Parathyroid adenoma (tissue), 2 donors: ENCODE measurements around the gene SLC4A1.
A peak's percentile ranks its signal among the peaks of the same experiment; 100 is the strongest.

Source experiments
- H2AFZ ChIP-seq: fragments of 300-600 bp; sonication (generic); one replicate; pipeline ENCODE4 v1.7.0; 2017; ENCODE audit warnings: antibody characterized with exemption, mild to moderate bottlenecking
- H3K27ac ChIP-seq: fragments of 300-600 bp; sonication (generic); one replicate; pipeline ENCODE4 v1.7.0; 2017
- H3K27me3 ChIP-seq: fragments of 300-600 bp; sonication (generic); one replicate; pipeline ENCODE4 v1.7.0; 2017; ENCODE audit warnings: low read length; ENCODE audit not compliant: control insufficient read depth, insufficient read depth
- H3K36me3 ChIP-seq: fragments of 300-600 bp; sonication (generic); one replicate; pipeline ENCODE4 v1.7.0; 2017; ENCODE audit warnings: low read length; ENCODE audit not compliant: control insufficient read depth, insufficient read depth
- H3K4me1 ChIP-seq: fragments of 300-600 bp; sonication (generic); one replicate; pipeline ENCODE4 v1.7.0; 2017; ENCODE audit warnings: control low read depth
- H3K4me2 ChIP-seq: fragments of 300-600 bp; sonication (generic); one replicate; pipeline ENCODE4 v1.7.0; 2017; ENCODE audit warnings: low read length
- H3K4me3 ChIP-seq: fragments of 300-600 bp; sonication (generic); one replicate; pipeline ENCODE4 v1.7.0; 2017; ENCODE audit warnings: low read depth, low read length
- H3K79me2 ChIP-seq: fragments of 300-600 bp; sonication (generic); one replicate; pipeline ENCODE4 v1.7.0; 2017; ENCODE audit warnings: control low read depth
- H3K9ac ChIP-seq: fragments of 300-600 bp; sonication (generic); one replicate; pipeline ENCODE4 v1.7.0; 2017; ENCODE audit warnings: mild to moderate bottlenecking
- H3K9me3 ChIP-seq: fragments of 300-600 bp; sonication (generic); one replicate; pipeline ENCODE4 v1.7.0; 2017; ENCODE audit warnings: low read length; ENCODE audit not compliant: control insufficient read depth
- CTCF ChIP-seq: fragments of 300-600 bp; sonication (generic); IDR thresholded peaks from one replicate; pipeline ENCODE4 v1.7.0; 2017; ENCODE audit warnings: antibody characterized with exemption, mild to moderate bottlenecking
- donor health status: primary hyperparathyroidism.

SLC4A1 gene

DNA sequence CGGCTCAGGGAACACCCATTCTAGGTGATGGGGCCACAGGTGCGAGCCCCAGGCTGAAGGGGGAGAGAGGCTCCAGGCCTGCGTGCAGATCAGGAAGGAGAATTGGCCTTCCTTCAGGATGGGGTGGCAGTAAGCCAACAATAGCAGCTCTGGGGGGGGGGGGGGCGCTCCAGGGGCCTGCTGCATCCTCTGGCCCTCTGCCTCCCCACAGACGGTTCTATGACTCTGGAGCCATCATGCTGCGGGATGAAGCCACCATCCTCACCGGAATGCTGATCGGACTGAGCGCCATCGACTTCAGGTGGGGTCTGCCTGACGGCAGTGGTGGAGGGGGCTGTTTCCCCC, 46.6 kb upstream of the SLC4A1 start:
- Histone ChIP-seq H3K9me3 (no peaks in the 10 kb centered on the region), H2AFZ (no peak overlapping the region), H3K36me3 (no peaks in the 10 kb centered on the region), H3K4me2 (peak overlapping the region; percentile 77), H3K27ac (peak overlapping the region; percentile 65), H3K27me3 (no peaks in the 10 kb centered on the region), H3K79me2 (no peaks in the 10 kb centered on the region), H3K4me1 (peaks cover 13% of the 10 kb centered on the region), H3K9ac (no peak overlapping the region), H3K4me3 (peak overlapping the region; percentile 37)
- TF ChIP-seq CTCF, result no peak

DNA sequence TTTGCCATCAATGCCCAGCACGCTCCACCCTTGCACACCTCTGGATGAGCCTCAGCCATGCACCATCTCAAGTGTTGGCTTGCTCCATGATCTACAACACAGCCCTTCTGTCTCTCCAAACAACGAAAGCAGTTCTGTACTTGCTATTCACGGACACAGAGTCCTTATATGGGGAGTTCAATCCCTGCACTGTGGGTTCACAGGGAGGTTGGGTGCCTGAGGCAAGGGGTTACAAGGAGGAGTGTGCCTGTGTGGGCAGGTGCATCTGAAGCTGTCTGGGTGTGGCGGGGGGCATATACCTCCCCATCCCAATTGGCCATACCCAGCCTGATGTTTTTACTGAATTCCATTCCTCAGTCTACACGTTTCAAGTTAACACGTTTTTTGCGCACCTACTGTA, 46.1 kb upstream of the SLC4A1 start:
- Histone ChIP-seq H3K27me3 (no peaks in the 10 kb centered on the region), H3K9ac (no peak overlapping the region), H3K4me1 (peaks cover 13% of the 10 kb centered on the region), H3K4me2 (no peak overlapping the region), H3K4me3 (no peak overlapping the region), H3K79me2 (no peaks in the 10 kb centered on the region), H2AFZ (no peak overlapping the region), H3K9me3 (no peaks in the 10 kb centered on the region), H3K27ac (no peak overlapping the region), H3K36me3 (no peaks in the 10 kb centered on the region)
- no peak for TF ChIP-seq CTCF

- TF ChIP-seq CTCF, result no peak
- Histone ChIP-seq H3K4me2 (no peak overlapping the region), H3K27ac (no peak overlapping the region), H3K4me3 (no peak overlapping the region), H3K79me2 (no peaks in the 10 kb centered on the region), H3K9me3 (no peaks in the 10 kb centered on the region), H3K27me3 (no peaks in the 10 kb centered on the region), H2AFZ (no peak overlapping the region), H3K4me1 (peaks cover 13% of the 10 kb centered on the region), H3K9ac (no peak overlapping the region), H3K36me3 (no peaks in the 10 kb centered on the region)
These were observed 44.6 kb upstream of the SLC4A1 start for GRCh38 chr17:44312396-44313104.

DNA sequence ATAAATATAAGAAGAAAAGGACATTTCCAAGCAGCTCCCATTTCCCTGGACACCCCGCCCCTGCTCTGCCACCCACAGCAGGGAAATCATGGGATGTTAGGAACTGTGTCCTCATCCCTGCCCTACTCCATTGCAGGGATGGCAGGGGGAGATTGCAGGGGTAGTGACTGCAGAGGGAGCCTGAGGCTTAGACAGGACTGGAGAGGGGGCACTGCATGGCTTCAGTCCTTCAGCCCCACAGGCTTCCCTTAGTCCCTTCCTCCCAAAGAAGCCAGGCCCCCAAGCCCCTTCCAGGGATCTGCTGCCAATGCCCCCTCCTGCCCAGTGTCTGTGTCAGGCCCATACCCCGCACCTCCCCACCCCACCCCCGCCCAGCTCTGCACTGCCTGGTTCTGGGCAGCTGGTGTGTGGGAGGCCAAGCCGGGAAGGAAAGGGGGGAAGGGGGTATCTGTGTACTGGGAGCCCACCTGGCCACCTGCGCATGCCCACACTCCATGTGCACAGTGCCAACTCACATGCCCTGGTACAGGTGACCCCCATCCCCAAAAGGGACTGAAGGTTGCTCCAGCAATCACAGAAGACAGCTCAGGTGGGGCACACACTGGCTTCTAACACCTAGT, 43.7 kb upstream of the SLC4A1 start:
- Histone ChIP-seq H3K9me3 (no peaks in the 10 kb centered on the region), H3K36me3 (no peaks in the 10 kb centered on the region), H3K9ac (no peak overlapping the region), H3K4me2 (no peak overlapping the region), H3K4me1 (peaks cover 19% of the 10 kb centered on the region), H2AFZ (no peak overlapping the region), H3K27me3 (no peaks in the 10 kb centered on the region), H3K27ac (no peak overlapping the region), H3K4me3 (no peak overlapping the region), H3K79me2 (peaks cover 2% of the 10 kb centered on the region)
- TF ChIP-seq CTCF, result no peak
